Neural cell (in vitro differentiated cells): ENCODE measurements around the gene CEACAM5. TPM values are rescaled to one million over a fixed set of nuclear protein-coding genes. Genes with fewer than 3 reads are reported as not detected.

Experiments used
- H2AFZ ChIP-seq: fragments of 200-600, 300-800 bp; sonication (generic), shearing (Covaris generic); 2 replicates; pipeline ENCODE4 v1.6.0; 2014; ENCODE audit warnings: low read depth, mild to moderate bottlenecking, antibody characterized with exemption, low read length, moderate library complexity
- H3F3A ChIP-seq: fragments of 200-600 bp; shearing (Covaris generic); 2 replicates; pipeline ENCODE4 v1.6.1; 2016; ENCODE audit warnings: mild to moderate bottlenecking, moderate library complexity, mixed read lengths, antibody characterized with exemption, low read length; ENCODE audit not compliant: insufficient read depth, poor library complexity, severe bottlenecking
- H3K27ac ChIP-seq: fragments of 200-600, 300-800 bp; sonication (generic), shearing (Covaris generic); 2 replicates; pipeline ENCODE4 v1.5.1; 2014; ENCODE audit warnings: mild to moderate bottlenecking, low read length, moderate library complexity
- H3K27me3 ChIP-seq: fragments of 300-800, 200-600 bp; sonication (generic), shearing (Covaris generic); 2 replicates; pipeline ENCODE4 v1.6.0; 2014; ENCODE audit warnings: mild to moderate bottlenecking, low read depth, low read length, moderate library complexity; ENCODE audit not compliant: insufficient read depth
- H3K36me3 ChIP-seq: fragments of 300-800, 200-600 bp; sonication (generic), shearing (Covaris generic); 2 replicates; pipeline ENCODE4 v1.5.1; 2014; ENCODE audit warnings: mild to moderate bottlenecking, antibody characterized with exemption, low read length, moderate library complexity; ENCODE audit not compliant: insufficient read depth
- H3K4me2 ChIP-seq: fragments of 300-800, 200-600 bp; sonication (generic), shearing (Covaris generic); 2 replicates; pipeline ENCODE4 v1.6.0; 2014; ENCODE audit warnings: mild to moderate bottlenecking, low read length
- H3K4me3 ChIP-seq: fragments of 300-800, 200-600 bp; sonication (generic), shearing (Covaris generic); 2 replicates; pipeline ENCODE4 v1.5.1; 2014; ENCODE audit warnings: mild to moderate bottlenecking, low read length, moderate library complexity
- H3K79me2 ChIP-seq: fragments of 200-600 bp; shearing (Covaris generic); replicated peaks from 2 replicates; pipeline ENCODE4 v1.6.0; 2014; ENCODE audit warnings: mild to moderate bottlenecking, low read length, moderate library complexity; ENCODE audit not compliant: insufficient read depth
- H3K9ac ChIP-seq: fragments of 300-800, 200-600 bp; sonication (generic), shearing (Covaris generic); 2 replicates; pipeline ENCODE4 v1.6.1; 2016; ENCODE audit warnings: mild to moderate bottlenecking, low read length, mixed read lengths
- H3K9me2 ChIP-seq: fragments of 200-600 bp; shearing (Covaris generic); 2 replicates; pipeline ENCODE4 v1.6.1; 2016; ENCODE audit warnings: mild to moderate bottlenecking, low read length, mixed read lengths; ENCODE audit not compliant: insufficient read depth
- H3K9me3 ChIP-seq: fragments of 200-600, 300-800 bp; sonication (generic), shearing (Covaris generic); 2 replicates; pipeline ENCODE4 v1.6.1; 2016; ENCODE audit warnings: mild to moderate bottlenecking, mixed run types, low read length, moderate library complexity, mixed read lengths
- H4K20me1 ChIP-seq: fragments of 200-600 bp; shearing (Covaris generic); 2 replicates; pipeline ENCODE4 v1.6.1; 2016; ENCODE audit warnings: mild to moderate bottlenecking, mixed run types; ENCODE audit not compliant: insufficient read depth
- CTCF ChIP-seq: fragments of 450-650 bp; IDR thresholded peaks from 2 replicates; pipeline ENCODE4 v1.5.1; 2014; ENCODE audit warnings: antibody characterized with exemption, mild to moderate bottlenecking, moderate library complexity; ENCODE audit not compliant: poor library complexity, severe bottlenecking
- EP300 ChIP-seq: fragments of 450-650 bp; conservative IDR thresholded peaks from 2 replicates; pipeline ENCODE4 v1.6.1; 2014; ENCODE audit warnings: antibody characterized with exemption, mild to moderate bottlenecking, moderate library complexity; ENCODE audit not compliant: poor library complexity, severe bottlenecking
- EZH2 ChIP-seq: fragments of 200-600, 300-800 bp; shearing (Covaris generic), sonication (generic); IDR thresholded peaks from 2 replicates; pipeline ENCODE4 v1.6.1; 2014; ENCODE audit warnings: antibody characterized with exemption, low read length, borderline replicate concordance, mild to moderate bottlenecking; ENCODE audit not compliant: insufficient read depth, poor library complexity, severe bottlenecking
- MXI1 ChIP-seq: fragments of 450-650 bp; conservative IDR thresholded peaks from 2 replicates; pipeline ENCODE4 v1.6.1; 2014; ENCODE audit warnings: antibody characterized with exemption, mild to moderate bottlenecking; ENCODE audit not compliant: poor library complexity, severe bottlenecking
- POLR2AphosphoS5 ChIP-seq: IDR thresholded peaks from 2 replicates; pipeline ENCODE4 v1.6.1; 2012
- RAD21 ChIP-seq: fragments of 450-650 bp; conservative IDR thresholded peaks from 2 replicates; pipeline ENCODE4 v1.6.1; 2014; ENCODE audit warnings: antibody characterized with exemption, mild to moderate bottlenecking, moderate library complexity
- REST ChIP-seq: IDR thresholded peaks from 2 replicates; pipeline ENCODE4 v1.6.1; 2012; ENCODE audit warnings: borderline replicate concordance
- SMC3 ChIP-seq: fragments of 450-650 bp; conservative IDR thresholded peaks from 2 replicates; pipeline ENCODE4 v1.6.1; 2014; ENCODE audit warnings: antibody characterized with exemption, mild to moderate bottlenecking, moderate library complexity; ENCODE audit not compliant: poor library complexity
- TAF1 ChIP-seq: IDR thresholded peaks from 2 replicates; pipeline ENCODE4 v1.6.1; 2012; ENCODE audit warnings: low read depth
- polyA plus RNA-seq: library from polyadenylated mRNA; depleted of rRNA; stranded (reverse); fragments of >200 nt; gene quantifications from 2 replicates; pipeline ENCODE4 v1.2.3, GENCODE V29; 2014

Gene CEACAM5
- polyA plus RNA-seq, 1 donor from 2014 or later = not detected

GRCh38 chr19:41702171-41702651 is 6.2 kb upstream of the CEACAM5 start:
- Histone ChIP-seq H3K27ac (no peak overlapping the region), H3K9ac (no peak overlapping the region), H4K20me1 (no peaks in the 10 kb centered on the region), H3K36me3 (no peaks in the 10 kb centered on the region), H3K4me2 (no peak overlapping the region), H3K4me3 (no peak overlapping the region), H3K27me3 (no peaks in the 10 kb centered on the region), H3K9me2 (no peaks in the 10 kb centered on the region), H3F3A (no peaks in the 10 kb centered on the region), H3K79me2 (no peaks in the 10 kb centered on the region), H3K9me3 (no peaks in the 10 kb centered on the region), H2AFZ (no peak overlapping the region)
- no peak for TF ChIP-seq MXI1
- no peak for TF ChIP-seq CTCF
- TF ChIP-seq POLR2AphosphoS5 = no peak
- TF ChIP-seq RAD21 = no peak
- TF ChIP-seq EZH2 = no peak
- no peak for TF ChIP-seq SMC3
- TF ChIP-seq TAF1 = no peak
- TF ChIP-seq REST = no peak
- no peak for TF ChIP-seq EP300

- H3K27me3 ChIP-seq = no peaks in the 10 kb centered on the region
- no peaks in the 10 kb centered on the region for H3K9me3 ChIP-seq
- H2AFZ ChIP-seq = no peak overlapping the region
- no peaks in the 10 kb centered on the region for H3K9me2 ChIP-seq
- TF ChIP-seq TAF1 (no peak), REST (no peak), POLR2AphosphoS5 (no peak), MXI1 (no peak), SMC3 (no peak), EP300 (no peak), EZH2 (no peak), CTCF (no peak), RAD21 (no peak)
- H4K20me1 ChIP-seq = no peaks in the 10 kb centered on the region
- no peaks in the 10 kb centered on the region for H3K36me3 ChIP-seq
- H3K4me2 ChIP-seq = no peak overlapping the region
- H3F3A ChIP-seq = no peaks in the 10 kb centered on the region
- no peak overlapping the region for H3K9ac ChIP-seq
- H3K4me3 ChIP-seq = no peak overlapping the region
- no peaks in the 10 kb centered on the region for H3K79me2 ChIP-seq
- no peak overlapping the region for H3K27ac ChIP-seq
These were observed 4.7 kb upstream of the CEACAM5 start for GRCh38 chr19:41703602-41704293.
